Measurements from ENCODE around the gene MARVELD1.
"Not testable (repeated sequence)": the region's sequence is repeated elsewhere in the genome, so short reads cannot be mapped to it uniquely, and the experiment has no call there.

The MARVELD1 gene

GRCh38 chr10:97713339-97713825, at the start of gene MARVELD1:
Gene MARVELD1, plus strand, starts transcription at chr10:97713730. Its CDS starts 147 bp downstream, at chr10:97713877.
- in situ Hi-C loops (cut with MboI; ENCODE audit: low sequenced_read_pairs) = no loop called here

- in situ Hi-C loops (cut with MboI; ENCODE audit: low sequenced_read_pairs) = no loop called here
Observed at GRCh38 chr10:97664282-97664850, 49.2 kb upstream of the MARVELD1 start.

DNA sequence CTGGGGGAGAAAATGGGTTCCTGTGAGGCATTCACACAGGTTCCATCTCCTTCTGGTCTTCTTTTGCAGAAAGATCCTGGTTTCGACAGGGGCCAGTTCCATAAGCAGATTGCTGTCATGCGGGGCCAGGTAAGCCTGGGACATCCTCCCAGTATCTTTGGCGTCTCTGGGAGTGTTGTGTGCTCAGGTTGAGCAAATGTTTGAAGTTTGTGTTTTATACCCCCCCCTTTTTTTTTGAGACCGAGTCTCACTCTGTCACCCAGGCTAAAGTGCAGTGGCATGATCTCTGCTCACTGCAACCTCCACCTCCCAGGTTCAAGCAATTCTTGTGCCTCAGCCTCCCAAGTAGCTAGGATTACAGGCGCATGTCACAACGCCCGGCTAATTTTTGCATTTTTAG, 46.5 kb upstream of the MARVELD1 start:
- in situ Hi-C loops (cut with MboI; ENCODE audit: low sequenced_read_pairs) = no loop called here

- in situ Hi-C loops (cut with MboI; ENCODE audit: low sequenced_read_pairs) = no loop called here
Observed at GRCh38 chr10:97667463-97667862, 46.1 kb upstream of the MARVELD1 start.

- in situ Hi-C loops (cut with MboI; ENCODE audit: low sequenced_read_pairs) = no loop called here
Observed at GRCh38 chr10:97669571-97669970, 44.0 kb upstream of the MARVELD1 start.

DNA sequence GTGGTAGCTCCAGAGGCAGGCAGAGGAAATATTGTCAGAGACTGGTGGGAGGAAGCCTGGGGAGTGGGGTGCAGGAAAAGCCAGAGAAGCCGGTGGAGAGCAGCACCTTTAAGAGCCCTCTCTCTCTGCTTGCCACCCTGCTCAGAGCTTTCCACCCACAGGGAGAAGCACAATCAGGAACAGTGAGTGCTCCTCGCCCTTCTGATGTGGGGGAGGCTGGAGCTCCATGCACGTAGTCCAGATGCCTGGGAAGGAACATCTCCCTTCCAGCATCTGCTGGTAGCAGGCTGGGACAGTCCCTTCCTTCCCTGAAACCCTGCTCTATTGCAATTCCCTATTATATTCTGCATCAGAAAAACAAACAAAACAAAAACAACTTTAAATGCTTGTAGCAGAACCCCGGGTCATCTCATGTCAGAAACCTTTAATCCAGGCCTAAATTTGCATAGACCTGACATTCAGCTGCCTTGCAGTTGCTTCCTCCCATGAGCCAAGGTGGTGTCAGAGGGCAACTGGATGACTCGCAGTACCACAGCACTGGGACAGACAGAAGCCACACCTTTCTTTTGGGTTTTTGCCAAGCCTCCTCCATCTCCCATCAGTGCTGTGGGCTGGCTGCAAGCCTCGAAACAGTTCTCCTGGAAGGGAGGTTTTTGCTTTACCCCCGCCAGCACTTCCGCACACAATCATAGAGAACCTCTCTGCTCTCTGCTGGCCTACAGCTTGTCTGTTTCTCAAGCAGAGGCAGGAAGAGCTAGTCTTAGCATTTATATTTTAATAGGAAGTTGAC, 39.6 kb upstream of the MARVELD1 start:
- in situ Hi-C loops (cut with MboI; ENCODE audit: low sequenced_read_pairs) = no loop called here

DNA sequence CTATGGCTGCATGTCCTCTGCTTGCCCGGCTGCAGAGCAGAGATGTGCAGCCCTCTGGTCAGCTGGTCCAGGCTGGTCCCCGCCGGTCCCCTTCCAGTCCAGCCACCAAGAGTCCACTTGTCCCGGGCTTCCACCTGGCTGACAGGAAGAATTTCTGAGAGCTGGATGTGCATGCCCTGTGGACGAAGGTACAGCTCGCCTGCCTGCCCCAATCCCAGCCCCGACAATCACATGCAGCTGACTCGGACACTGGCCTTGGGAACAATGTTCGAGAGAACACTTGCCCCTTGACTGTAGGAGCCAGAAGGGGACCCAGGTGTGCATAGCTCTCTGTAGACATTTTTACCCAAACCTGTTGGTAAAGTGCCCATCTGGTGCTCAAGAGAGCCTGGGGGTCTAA, 38.3 kb upstream of the MARVELD1 start:
- in situ Hi-C loops (cut with MboI; ENCODE audit: low sequenced_read_pairs) = no loop called here

DNA sequence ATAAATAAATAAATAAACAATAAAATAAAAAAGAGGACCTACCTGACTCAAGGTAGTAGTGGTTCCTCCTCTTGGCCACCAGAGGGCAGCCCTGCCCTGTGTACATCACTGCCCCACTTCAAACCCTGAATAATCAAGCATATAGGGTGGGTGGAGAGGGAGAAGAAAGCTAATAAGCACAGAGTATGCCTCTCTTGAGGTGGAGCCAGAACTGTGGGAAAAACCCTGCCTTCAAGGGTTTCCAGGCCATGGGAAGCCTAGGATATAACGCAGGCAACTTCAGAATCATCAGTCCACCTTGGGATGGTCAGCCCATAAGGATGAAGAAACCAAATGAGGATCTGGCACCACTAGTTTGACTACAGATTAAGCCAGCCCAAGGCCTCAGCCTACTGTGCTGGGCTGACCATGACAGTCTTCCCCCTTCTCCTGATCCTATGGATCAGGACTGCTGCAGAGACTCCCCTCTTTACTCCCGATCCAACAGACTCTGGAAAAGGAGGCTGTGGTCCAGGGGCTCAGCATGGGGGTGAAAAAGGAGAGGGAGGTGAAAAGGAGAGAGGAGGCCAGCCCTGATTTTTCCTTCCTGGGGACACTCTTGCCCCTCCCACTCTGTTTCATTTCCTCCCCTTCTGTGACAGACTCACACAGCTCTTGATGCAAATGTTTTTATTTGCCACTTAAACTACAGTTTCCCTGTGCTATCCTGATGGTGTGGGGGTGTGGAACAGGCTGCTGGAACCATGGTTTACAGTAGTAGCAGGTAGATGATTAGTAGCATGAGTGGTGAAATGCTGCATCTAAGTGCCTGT, 36.6 kb upstream of the MARVELD1 start:
- in situ Hi-C loops (cut with MboI; ENCODE audit: low sequenced_read_pairs) = no loop called here

- in situ Hi-C loops (cut with MboI; ENCODE audit: low sequenced_read_pairs) = no loop called here
Observed at GRCh38 chr10:97679594-97679993, 33.9 kb upstream of the MARVELD1 start.

- in situ Hi-C loops (cut with MboI; ENCODE audit: low sequenced_read_pairs) = no loop called here
Observed at GRCh38 chr10:97682042-97682441, 31.5 kb upstream of the MARVELD1 start.

DNA sequence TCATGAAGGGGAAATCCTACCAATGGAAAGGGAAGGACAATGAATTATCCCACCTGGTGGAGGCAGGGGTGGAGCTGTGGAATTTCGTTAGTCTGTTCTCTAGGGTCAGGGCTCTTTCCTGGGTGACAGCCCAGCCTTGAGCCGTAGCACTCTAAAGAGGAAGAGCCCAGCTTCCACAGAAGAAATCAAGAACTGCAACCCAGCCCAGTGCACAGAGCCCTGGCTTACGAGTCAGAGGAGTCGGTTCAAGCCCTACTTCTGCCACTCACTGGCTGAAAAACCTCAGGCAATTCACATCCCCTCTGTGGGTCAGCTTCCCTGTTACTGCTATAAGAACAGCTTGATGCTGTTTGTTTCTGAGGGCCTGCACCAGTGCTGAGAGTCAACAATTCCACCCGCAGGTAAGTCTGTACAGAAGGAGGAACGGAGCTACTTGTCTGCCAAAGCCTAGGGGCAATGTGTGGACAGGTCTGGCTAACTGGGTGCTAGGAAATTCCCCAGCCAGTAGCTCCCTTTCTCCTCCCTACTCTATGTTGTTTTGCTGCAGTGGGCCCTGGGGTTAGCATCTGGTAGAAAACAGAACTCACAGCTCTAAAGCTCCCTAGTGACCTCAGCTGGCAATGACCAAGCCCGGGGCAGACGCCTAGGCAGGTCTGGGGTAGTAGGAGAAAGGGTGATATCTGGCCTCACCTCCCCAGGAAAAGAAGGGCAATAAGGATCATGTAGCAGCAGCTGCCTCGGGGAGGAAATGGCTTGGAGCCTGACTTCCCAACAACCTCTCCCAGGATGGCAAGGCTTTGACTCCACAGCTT, 29.8 kb upstream of the MARVELD1 start:
- in situ Hi-C loops (cut with MboI; ENCODE audit: low sequenced_read_pairs) = no loop called here

GRCh38 chr10:97684368-97684713, 29.2 kb upstream of the MARVELD1 start:
- in situ Hi-C loops (cut with MboI; ENCODE audit: low sequenced_read_pairs) = not testable (repeated sequence)

DNA sequence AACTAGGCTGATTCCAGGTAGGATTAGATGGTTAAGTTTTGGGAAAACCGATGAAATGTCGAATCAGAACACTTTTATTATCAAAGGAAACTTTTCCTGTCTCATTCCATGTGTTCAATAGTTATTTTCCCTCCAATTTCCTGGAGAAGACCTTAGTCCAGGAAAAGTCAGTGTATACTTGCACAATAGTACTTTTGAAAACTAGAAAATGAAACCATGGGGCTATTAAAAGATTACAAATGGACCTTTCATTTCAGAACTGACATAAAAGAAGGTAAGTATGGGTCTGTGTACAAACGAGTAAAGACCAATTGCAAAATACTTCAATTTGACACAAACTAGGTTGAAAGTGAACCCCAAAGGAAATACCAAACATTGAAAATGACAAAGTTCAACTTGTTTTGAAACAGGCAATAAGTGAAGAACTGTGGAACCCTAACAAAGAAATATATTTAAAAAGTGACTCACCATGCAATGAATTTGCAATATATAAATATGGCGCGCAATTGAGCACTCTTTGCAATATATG, 28.6 kb upstream of the MARVELD1 start:
- in situ Hi-C loops (cut with MboI; ENCODE audit: low sequenced_read_pairs) = no loop called here

GRCh38 chr10:97685395-97685958, 28.1 kb upstream of the MARVELD1 start:
- in situ Hi-C loops (cut with MboI; ENCODE audit: low sequenced_read_pairs) = no loop called here

- in situ Hi-C loops (cut with MboI; ENCODE audit: low sequenced_read_pairs) = no loop called here
Observed at GRCh38 chr10:97686301-97686961, 27.1 kb upstream of the MARVELD1 start.

- in situ Hi-C loops (cut with MboI; ENCODE audit: low sequenced_read_pairs) = no loop called here
Observed at GRCh38 chr10:97686962-97687784, 26.4 kb upstream of the MARVELD1 start, which contains the start of gene AVPI1. Gene AVPI1, minus strand, starts transcription at chr10:97687241. Its CDS starts 7,336 bp downstream, at chr10:97679905.

GRCh38 chr10:97687785-97688781, 25.4 kb upstream of the MARVELD1 start:
- in situ Hi-C loops (cut with MboI; ENCODE audit: low sequenced_read_pairs) = no loop called here

All from HL-60/S4 treated with phorbol 12-myristate 13-acetate at 8.2 ng/mL for 4 days and 3 days (cell line).